ENCODE measurements around the gene SYT2. TPM values are rescaled to one million over a fixed set of nuclear protein-coding genes. Genes with fewer than 3 reads are reported as not detected.

The SYT2 gene
- total and polyA plus RNA-seq, 9 of the 15 experiments (the other 6 are each of a cell fraction or from before 2014, with no cell fraction given): not detected

- FAIRE-seq (peak; percentile 35), ATAC-seq (no peak), DNase-seq (ENCODE audit: extremely low read depth in 1 of 4, low spot score in 3 of 4) (no peak)
- Histone ChIP-seq H3K4me3 (no peak overlapping the region), H3K27me3 (ENCODE audit: control insufficient read depth in 2 of 2, insufficient read depth in 2 of 2, low read length in 2 of 2) (no peaks in the 10 kb centered on the region), H3K79me2 (ENCODE audit: control insufficient read depth, insufficient read depth, low read length) (no peaks in the 10 kb centered on the region), H3K9me1 (ENCODE audit: control insufficient read depth, insufficient read depth, low read length) (no peaks in the 10 kb centered on the region), H3K9me3 (replicated peaks; ENCODE audit: control insufficient read depth, insufficient read depth, low read depth, low read length) (no peaks in the 10 kb centered on the region), H4K20me1 (replicated peaks; ENCODE audit: control insufficient read depth, insufficient read depth, low read length) (no peaks in the 10 kb centered on the region), H3K27ac (ENCODE audit: extremely low read depth, low read depth, low read length) (no peak overlapping the region), H3K4me1 (replicated peaks in 1 of 2; ENCODE audit: control insufficient read depth in 2 of 2, insufficient read depth in 2 of 2, low read length in 2 of 2) (no peaks in the 10 kb centered on the region), H2AFZ (ENCODE audit: low read depth, low read length) (no peak overlapping the region), H3K36me3 (ENCODE audit: control insufficient read depth, insufficient read depth, low read length) (peaks cover 94% of the 10 kb centered on the region), H3K9ac (ENCODE audit: insufficient read depth in 1 of 2, low read depth in 2 of 2, low read length in 2 of 2) (no peak overlapping the region), H3K4me2 (ENCODE audit: insufficient read depth, low read length) (no peak overlapping the region)
- 80% methylated on average over 3 of the region's 3 CpGs for WGBS (ENCODE audit: insufficient coverage, low coverage, missing lambda C conversion rate)
- ChIA-PET CTCF (ENCODE audit: low intra/inter-chr PET ratio) (no interaction called here), POLR2A (interaction anchor here (0.7 kb wide), 1 partner anchor 585 kb away, joined by 3 read pairs; the partner anchor contains the start of gene PTPN7)
- TF ChIP-seq CEBPB (tag; IDR thresholded peaks at IDR 0.05) (peak; percentile 67), SNIP1 (IDR thresholded peaks at IDR 0.05; ENCODE audit: low read depth) (no peak), MXI1 (IDR thresholded peaks at IDR 0.05; ENCODE audit: low read depth, low read length) (no peak), ZBTB2 (IDR thresholded peaks at IDR 0.05) (no peak), CEBPG (CRISPR knock-in tag; IDR thresholded peaks at IDR 0.05) (no peak), CEBPG (tag; conservative IDR thresholded peaks at IDR 0.05 in 1 of 2, IDR thresholded peaks at IDR 0.05 in 1 of 2) (peak in 1 of 2 experiments; percentile 60; a peak in 1 of 4 replicates)
- no TSS peak for BruUV-seq (replicated peaks)
- in situ Hi-C loops (cut with MboI) (no loop called here), intact Hi-C loops (cut with micrococcal nuclease) (loop anchor here (10.0 kb wide), 1 partner anchor 249 kb away; no protein-coding TSS in a partner anchor)
Measured at GRCh38 chr1:202745323-202745888, 35.2 kb upstream of the SYT2 start.
